GM18508 (cell line): ENCODE results near the gene RBMY1A1.
"Not testable (repeated sequence)": the region's sequence is repeated elsewhere in the genome, so short reads cannot be mapped to it uniquely, and the experiment has no call there.

Source experiments
- ATAC-seq: cut with Tn5 transposase; IDR thresholded peaks from one replicate; pipeline ENCODE4 v1.9.1; 2021; ENCODE audit warnings: moderate number of reproducible peaks; ENCODE audit not compliant: insufficient read depth, unreplicated experiment

The RBMY1A1 gene

DNA sequence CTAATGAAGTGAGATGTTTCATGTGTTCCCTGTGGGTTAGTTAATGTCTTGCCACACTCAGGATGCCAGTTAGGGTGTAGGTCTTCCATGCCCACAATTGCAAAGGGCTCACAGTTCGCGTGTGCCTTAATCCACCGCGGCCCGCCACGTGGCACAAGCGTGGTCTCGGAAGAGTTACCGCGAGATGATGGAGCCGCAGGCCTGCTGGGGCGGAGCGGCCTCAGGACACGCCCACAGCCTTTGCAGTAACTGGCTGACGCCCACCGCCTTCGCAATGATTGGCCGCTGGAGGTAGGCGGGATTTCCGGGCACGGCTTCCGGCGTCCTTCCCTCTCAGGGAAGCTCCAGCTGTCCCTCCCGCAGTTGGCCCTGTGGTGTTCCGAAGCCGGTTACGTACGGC is at the start of gene RBMY1A1:
Gene RBMY1A1 (plus strand): TSS at position 301 of the 400 bp plus-strand sequence. CDS start 2,013 bp downstream, outside the sequence.
- not testable (repeated sequence) for ATAC-seq

- not testable (repeated sequence) for ATAC-seq
Measured at GRCh38 chrY:21511038-21511437, 23.6 kb upstream of the RBMY1A1 start, which contains the start of gene RBMY1B. Gene RBMY1B, plus strand, starts transcription at chrY:21511338. Its CDS starts 2,013 bp downstream, at chrY:21513351.

- ATAC-seq: not testable (repeated sequence)
Measured at GRCh38 chrY:21559316-21559984, 24.8 kb downstream of the RBMY1A1 start.

DNA sequence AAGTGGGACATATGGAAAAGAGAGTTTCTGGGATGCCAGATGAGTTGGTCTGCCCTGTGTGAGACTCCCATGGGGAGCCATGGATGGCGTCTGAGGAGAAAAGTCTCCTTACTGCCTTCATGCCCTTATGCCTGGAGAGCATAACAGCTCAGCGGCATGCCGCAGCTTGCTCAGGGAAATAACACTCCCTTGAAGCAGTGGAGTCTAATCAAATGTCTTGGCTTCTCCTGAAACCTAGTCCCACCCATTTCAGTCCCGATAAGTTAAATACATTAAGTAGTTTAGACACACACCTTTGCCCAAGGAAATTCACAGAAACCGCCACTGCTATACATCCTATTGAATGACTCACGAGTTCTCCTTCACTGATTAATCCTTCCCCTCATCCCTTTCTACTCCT is 50.8 kb downstream of the RBMY1A1 start:
- ATAC-seq: no peak

- not testable (repeated sequence) for ATAC-seq
Measured at GRCh38 chrY:21586454-21586853, 51.8 kb downstream of the RBMY1A1 start.

DNA sequence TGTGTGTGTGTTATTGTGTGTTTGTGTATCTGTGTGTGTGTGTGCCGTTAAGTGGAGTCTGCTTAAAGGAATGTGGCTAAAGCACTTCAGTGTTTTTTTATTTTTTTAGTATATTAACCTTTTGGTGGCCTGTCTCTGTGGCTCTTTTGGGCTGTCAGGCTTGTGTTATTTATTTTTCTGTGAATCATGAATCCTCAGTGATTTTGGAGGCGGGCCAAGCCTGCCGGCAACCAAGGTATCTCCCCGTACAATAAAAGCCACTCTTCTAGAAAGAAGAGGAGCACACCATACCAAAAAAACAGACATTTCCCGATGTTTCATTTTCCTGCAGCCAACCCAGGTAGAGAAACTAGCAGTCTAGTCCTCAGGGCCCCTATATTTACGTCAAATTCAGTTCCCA is 57.4 kb downstream of the RBMY1A1 start:
- ATAC-seq: no peak

DNA sequence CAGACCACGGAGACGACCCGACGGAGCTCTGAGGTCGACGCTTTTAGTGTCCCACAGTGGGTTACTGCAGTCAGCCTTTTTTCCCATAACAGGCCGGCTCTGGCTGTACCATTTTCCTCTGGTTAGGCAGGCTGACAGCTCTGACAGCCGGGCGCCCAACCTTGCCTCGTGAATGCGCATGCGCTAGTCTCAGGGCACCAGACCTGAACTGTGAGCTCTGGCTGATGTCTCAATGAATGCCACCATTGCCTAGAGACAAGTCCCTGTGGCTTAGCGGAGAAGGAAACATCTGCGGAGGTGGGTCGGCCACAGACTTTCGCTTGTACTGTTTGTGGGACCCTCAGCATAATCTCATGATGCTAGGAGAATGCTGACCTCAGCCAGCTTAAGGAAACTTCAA is 61.6 kb downstream of the RBMY1A1 start:
- not testable (repeated sequence) for ATAC-seq
